Measurements from ENCODE around the gene CAVIN4.

DNA sequence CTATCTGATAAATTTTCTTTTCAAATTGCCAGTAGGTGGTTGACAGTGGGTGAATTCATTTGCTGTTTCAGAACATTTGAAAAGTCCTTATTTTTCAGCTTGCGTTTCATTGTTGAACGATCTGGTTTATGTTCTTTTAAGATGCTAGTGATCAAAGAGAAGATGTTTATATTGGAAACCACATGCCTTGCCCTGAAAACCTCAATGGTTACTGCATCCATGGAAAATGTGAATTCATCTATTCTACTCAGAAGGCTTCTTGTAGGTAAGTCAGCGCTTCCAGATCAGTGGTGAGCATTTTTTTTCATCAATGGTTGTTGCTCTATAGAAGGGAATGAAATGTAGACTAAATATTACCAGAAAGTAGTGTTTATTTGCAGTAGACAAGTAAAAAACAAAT lies 16.6 kb upstream of the CAVIN4 start:
- TF ChIP-seq ATF2 (CRISPR knock-in tag; IDR thresholded peaks at IDR 0.05; ENCODE audit: borderline replicate concordance, low read depth) (no peak), CTCF (IDR thresholded peaks at IDR 0.05) (no peak), SMAD3 (CRISPR knock-in tag; IDR thresholded peaks at IDR 0.05; ENCODE audit: borderline replicate concordance) (no peak)
